Measurements from ENCODE around the gene DUSP1.

The DUSP1 gene

GRCh38 chr5:172776235-172776594 is 5.2 kb upstream of the DUSP1 start:
- no peak for DNase-seq

- DNase-seq: peak; percentile 79
These were observed 4.6 kb upstream of the DUSP1 start for GRCh38 chr5:172775326-172776234.

GRCh38 chr5:172774561-172775315 is 3.7 kb upstream of the DUSP1 start:
- no peak for DNase-seq

GRCh38 chr5:172773481-172774469 is 2.8 kb upstream of the DUSP1 start:
- DNase-seq: no peak

GRCh38 chr5:172772112-172772906 is 1.3 kb upstream of the DUSP1 start:
- peak; percentile 90 for DNase-seq

GRCh38 chr5:172771439-172772111 is 580 bp upstream of the DUSP1 start:
- DNase-seq: no peak

- no peak for DNase-seq
These were observed 671 bp downstream of the DUSP1 start for GRCh38 chr5:172770374-172770674.

- no peak for DNase-seq
These were observed 1.2 kb downstream of the DUSP1 start for GRCh38 chr5:172769616-172770373.

GRCh38 chr5:172769342-172769615 is 1.7 kb downstream of the DUSP1 start:
- no peak for DNase-seq

- DNase-seq: no peak
These were observed 2.2 kb downstream of the DUSP1 start for GRCh38 chr5:172768573-172769341.

GRCh38 chr5:172768098-172768572 is 2.9 kb downstream of the DUSP1 start:
- DNase-seq: no peak

- no peak for DNase-seq
These were observed 4.5 kb downstream of the DUSP1 start for GRCh38 chr5:172766287-172767108.

GRCh38 chr5:172765766-172766286 is 5.2 kb downstream of the DUSP1 start:
- DNase-seq: no peak

GRCh38 chr5:172764861-172765765 is 5.9 kb downstream of the DUSP1 start:
- DNase-seq: peak; percentile 87

- no peak for DNase-seq
These were observed 7.9 kb downstream of the DUSP1 start for GRCh38 chr5:172763120-172763464.

- DNase-seq: no peak
These were observed 8.5 kb downstream of the DUSP1 start for GRCh38 chr5:172762214-172763119.

GRCh38 chr5:172760959-172761358 is 10.0 kb downstream of the DUSP1 start:
- DNase-seq: no peak

Measured in NK-92 treated with Interleukin-12 subunit alpha and Interleukin-12 subunit beta, amount 100 ng/mL, for 24 hours (cell line).